ENCODE measurements around the gene RBM47.
"Not testable (repeated sequence)": the region's sequence is repeated elsewhere in the genome, so short reads cannot be mapped to it uniquely, and the experiment has no call there.

Gene RBM47

GRCh38 chr4:40435306-40435705 is 194.4 kb downstream of the RBM47 start:
- DNase-seq = not testable (repeated sequence)

GRCh38 chr4:40434126-40434687 is 195.5 kb downstream of the RBM47 start:
- DNase-seq = no peak

GRCh38 chr4:40432504-40432903 is 197.2 kb downstream of the RBM47 start:
- no peak for DNase-seq

- not testable (repeated sequence) for DNase-seq
Measured at GRCh38 chr4:40427871-40428270, 201.8 kb downstream of the RBM47 start.

GRCh38 chr4:40427128-40427527 is 202.5 kb downstream of the RBM47 start:
- no peak for DNase-seq

GRCh38 chr4:40425799-40426574 is 203.7 kb downstream of the RBM47 start:
- DNase-seq = no peak

- DNase-seq = no peak
Measured at GRCh38 chr4:40423735-40424134, 205.9 kb downstream of the RBM47 start.

- DNase-seq = no peak
Measured at GRCh38 chr4:40421839-40422708, 207.6 kb downstream of the RBM47 start.

GRCh38 chr4:40419231-40419912 is 210.3 kb downstream of the RBM47 start:
- no peak for DNase-seq

GRCh38 chr4:40418430-40419230 is 211.0 kb downstream of the RBM47 start:
- no peak for DNase-seq

- DNase-seq = no peak
Measured at GRCh38 chr4:40417941-40418340, 211.7 kb downstream of the RBM47 start.

GRCh38 chr4:40414673-40415072 is 215.0 kb downstream of the RBM47 start:
- DNase-seq = no peak

- no peak for DNase-seq
Measured at GRCh38 chr4:40412866-40413795, 216.5 kb downstream of the RBM47 start.

GRCh38 chr4:40412388-40412787 is 217.3 kb downstream of the RBM47 start:
- DNase-seq = no peak

- DNase-seq = no peak
Measured at GRCh38 chr4:40409835-40410234, 219.8 kb downstream of the RBM47 start.

GRCh38 chr4:40407468-40407867 is 222.2 kb downstream of the RBM47 start:
- not testable (repeated sequence) for DNase-seq

GRCh38 chr4:40406340-40406739 is 223.3 kb downstream of the RBM47 start:
- no peak for DNase-seq

- no peak for DNase-seq
Measured at GRCh38 chr4:40405193-40405592, 224.5 kb downstream of the RBM47 start.

- no peak for DNase-seq
Measured at GRCh38 chr4:40403081-40403480, 226.6 kb downstream of the RBM47 start.

GRCh38 chr4:40402556-40402955 is 227.1 kb downstream of the RBM47 start:
- no peak for DNase-seq

GRCh38 chr4:40401631-40402030 is 228.0 kb downstream of the RBM47 start:
- DNase-seq = no peak
